Measurements from ENCODE around the gene HMGCS1.

GRCh38 chr5:43286623-43287022, 26.6 kb downstream of the HMGCS1 start:
- TF ChIP-seq CTCF (IDR thresholded peaks at IDR 0.05) (no peak), POLR2A (IDR thresholded peaks at IDR 0.05) (no peak)
